HEK293T (cell line): ENCODE data around the gene CHIT1.

ENCODE experiments used
- FOXA1 ChIP-seq: fragments of 450-650 bp; IDR thresholded peaks from 2 replicates; pipeline ENCODE4 v1.6.1; 2016; ENCODE audit warnings: mild to moderate bottlenecking
- FOXM1 ChIP-seq: fragments of 450-650 bp; IDR thresholded peaks from 2 replicates; pipeline ENCODE4 v1.6.1; 2017; ENCODE audit warnings: mild to moderate bottlenecking, borderline replicate concordance
- HDGF ChIP-seq: fragments of 450-650 bp; IDR thresholded peaks from 2 replicates; pipeline ENCODE4 v1.6.1; 2017; ENCODE audit warnings: antibody characterized with exemption, borderline replicate concordance
- NFRKB ChIP-seq: fragments of 450-650 bp; IDR thresholded peaks from 2 replicates; pipeline ENCODE4 v1.6.1; 2016; ENCODE audit warnings: mild to moderate bottlenecking, moderate library complexity
- SUZ12 ChIP-seq: fragments of 450-650 bp; IDR thresholded peaks from 2 replicates; pipeline ENCODE4 v1.6.1; 2016; ENCODE audit warnings: mild to moderate bottlenecking

GRCh38 chr1:203273206-203273868 is 43.9 kb upstream of the CHIT1 start:
- no peak for TF ChIP-seq SUZ12
- no peak for TF ChIP-seq NFRKB
- TF ChIP-seq FOXM1 = no peak
- TF ChIP-seq HDGF = no peak
- TF ChIP-seq FOXA1 = no peak
